GM20000 (cell line): Measurements from ENCODE around the gene TBC1D3I.
"Not testable (repeated sequence)": the region's sequence is repeated elsewhere in the genome, so short reads cannot be mapped to it uniquely, and the experiment has no call there.

Source experiments
- DNase-seq: peaks from one replicate; pipeline ENCODE4 v3.0.0; 2012; ENCODE audit warnings: low spot score
- CTCF ChIP-seq: IDR thresholded peaks from 2 replicates; pipeline ENCODE4 v1.5.1; 2012; ENCODE audit warnings: mild to moderate bottlenecking, control low read depth; ENCODE audit errors: extremely low read depth, missing control alignments

The TBC1D3I gene

GRCh38 chr17:36264470-36264869 lies at the start of gene TBC1D3I:
TSS of gene TBC1D3I (minus strand) at chr17:36264570. CDS start at chr17:36262985, 1,585 bp downstream.
- not testable (repeated sequence) for DNase-seq

GRCh38 chr17:36295161-36295560 lies 30.8 kb upstream of the TBC1D3I start:
- not testable (repeated sequence) for DNase-seq

DNA sequence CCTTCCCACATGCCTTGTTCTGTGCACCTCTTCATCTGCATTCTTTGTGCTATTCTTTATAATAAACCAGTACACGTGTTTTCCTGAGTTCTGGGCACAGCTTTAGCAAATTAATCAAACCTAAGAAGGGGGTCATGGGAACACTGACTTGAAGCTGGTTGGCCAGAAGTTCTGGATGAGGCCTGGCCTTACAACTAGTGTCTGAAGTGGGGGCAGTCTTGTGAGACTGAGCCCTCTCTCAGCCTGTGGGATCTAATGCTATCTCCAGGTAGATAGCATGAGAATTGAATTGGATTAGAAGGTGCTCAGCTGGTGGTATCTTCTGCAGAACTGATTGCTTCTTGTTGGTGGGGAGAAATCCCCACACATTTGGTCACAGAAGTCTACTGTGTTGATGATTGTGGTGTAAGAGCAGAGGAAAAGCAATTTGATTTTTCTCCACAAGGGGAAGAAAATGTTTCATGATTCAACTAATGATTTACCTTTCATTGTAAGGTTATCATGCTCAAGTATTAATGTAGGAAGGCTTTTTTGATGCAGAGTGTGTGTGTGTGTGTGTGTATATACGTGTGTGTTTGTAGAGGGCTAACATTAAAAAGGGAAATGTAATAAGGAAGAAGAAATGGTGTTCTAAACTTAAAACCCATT lies 25.7 kb upstream of the TBC1D3I start:
- not testable (repeated sequence) for DNase-seq

DNA sequence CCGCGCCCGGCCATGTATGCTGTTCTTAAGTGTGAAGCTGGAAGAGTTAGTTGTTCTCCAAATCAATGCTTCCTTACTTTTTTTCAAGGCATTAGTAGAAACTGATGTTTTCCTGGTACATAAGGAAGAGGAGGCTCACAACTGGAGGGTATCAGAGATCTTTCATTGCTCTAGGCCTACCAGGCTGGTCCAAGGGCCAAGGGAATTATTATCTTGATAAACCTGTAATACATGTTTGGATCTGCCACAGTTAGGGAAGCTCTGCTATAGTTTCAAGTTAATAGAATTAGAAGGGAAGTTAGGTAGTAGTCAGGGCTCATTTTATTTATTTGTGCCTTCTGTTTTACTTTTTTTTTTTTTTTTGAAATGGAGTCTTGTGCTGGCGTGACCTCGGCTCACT lies 19.8 kb upstream of the TBC1D3I start:
- DNase-seq, result not testable (repeated sequence)

DNA sequence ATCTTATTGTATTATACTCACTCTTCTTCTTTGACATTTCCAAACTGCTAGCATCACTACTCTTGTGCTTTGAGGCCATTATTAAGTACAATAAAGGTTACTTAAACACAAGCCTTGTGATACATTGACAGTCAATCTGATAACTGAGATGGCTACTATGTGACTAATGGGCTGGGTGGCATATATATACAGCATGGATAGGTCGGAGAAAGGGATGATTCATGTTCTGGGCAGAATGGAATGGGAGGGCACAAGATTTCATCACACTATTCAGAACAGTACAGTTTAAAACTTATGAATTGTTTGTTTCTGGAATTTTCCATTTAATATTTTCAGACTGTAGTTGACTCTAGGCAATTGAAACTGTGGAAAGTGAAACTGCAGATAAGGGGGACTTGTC lies 18.9 kb upstream of the TBC1D3I start:
- not testable (repeated sequence) for DNase-seq

- not testable (repeated sequence) for DNase-seq
Measured at GRCh38 chr17:36242046-36242445, 22.3 kb downstream of the TBC1D3I start.

DNA sequence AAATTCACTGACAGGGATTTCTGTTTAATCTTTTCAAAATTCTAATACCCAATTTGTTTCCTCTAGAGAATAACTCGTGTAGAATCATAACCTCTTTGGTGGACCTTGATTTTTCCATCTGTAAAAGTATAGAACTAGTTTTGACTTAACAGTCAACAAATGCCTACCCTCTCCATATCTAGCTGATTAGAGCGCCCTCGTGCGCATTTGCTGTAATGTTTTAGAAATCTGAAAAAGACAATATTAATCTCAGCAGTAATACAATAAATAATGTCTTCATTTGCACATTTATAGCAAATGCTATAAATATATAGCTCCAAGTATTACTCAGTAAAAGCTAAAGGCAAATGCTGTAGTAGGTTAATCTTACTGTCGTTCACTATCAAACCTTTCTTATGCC lies 34.7 kb downstream of the TBC1D3I start:
- TF ChIP-seq CTCF, result peak; percentile 12
- DNase-seq, result not testable (repeated sequence)

DNA sequence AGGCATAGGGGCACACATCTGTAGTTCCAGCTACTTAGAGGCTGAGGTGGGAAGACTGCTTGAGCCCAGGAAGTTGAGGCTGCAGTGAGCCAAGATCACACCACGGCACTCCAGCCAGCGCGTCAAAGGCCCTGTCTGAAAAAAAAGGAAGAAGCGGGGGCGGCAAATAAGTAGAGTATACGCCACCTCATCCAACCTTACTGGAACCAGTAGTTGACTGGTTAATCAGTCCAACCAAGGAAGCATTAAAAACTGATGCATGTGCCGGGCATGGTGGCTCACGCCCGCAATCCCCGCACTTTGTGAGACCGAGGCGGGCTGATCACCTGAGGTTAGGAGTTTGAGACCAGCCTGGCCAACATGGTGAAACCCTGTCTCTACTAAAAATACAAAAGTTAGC lies 41.4 kb downstream of the TBC1D3I start:
- not testable (repeated sequence) for DNase-seq

DNA sequence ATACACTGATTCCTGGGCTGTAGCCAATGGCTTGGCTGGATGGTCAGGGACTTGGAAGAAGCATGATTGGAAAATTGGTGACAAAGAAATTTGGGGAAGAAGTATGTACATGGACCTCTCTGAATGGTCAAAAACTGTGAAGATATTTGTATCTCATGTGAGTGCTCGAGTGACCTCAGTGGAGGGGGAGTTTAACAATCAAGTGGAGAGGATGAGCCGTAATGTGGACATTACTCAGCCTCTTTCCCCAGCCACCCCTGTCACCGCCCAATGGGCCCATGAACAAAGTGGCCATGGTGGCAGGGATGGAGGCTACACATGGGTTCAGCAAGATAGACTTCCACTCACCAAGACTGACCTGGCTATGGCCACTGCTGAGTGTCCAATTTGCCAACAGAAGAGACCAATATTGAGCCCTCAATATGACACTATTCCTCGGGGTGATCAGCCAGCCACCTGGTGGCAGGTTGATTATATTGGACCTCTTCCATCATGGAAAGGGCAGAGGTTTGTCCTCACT lies 42.7 kb downstream of the TBC1D3I start:
- DNase-seq, result not testable (repeated sequence)

DNA sequence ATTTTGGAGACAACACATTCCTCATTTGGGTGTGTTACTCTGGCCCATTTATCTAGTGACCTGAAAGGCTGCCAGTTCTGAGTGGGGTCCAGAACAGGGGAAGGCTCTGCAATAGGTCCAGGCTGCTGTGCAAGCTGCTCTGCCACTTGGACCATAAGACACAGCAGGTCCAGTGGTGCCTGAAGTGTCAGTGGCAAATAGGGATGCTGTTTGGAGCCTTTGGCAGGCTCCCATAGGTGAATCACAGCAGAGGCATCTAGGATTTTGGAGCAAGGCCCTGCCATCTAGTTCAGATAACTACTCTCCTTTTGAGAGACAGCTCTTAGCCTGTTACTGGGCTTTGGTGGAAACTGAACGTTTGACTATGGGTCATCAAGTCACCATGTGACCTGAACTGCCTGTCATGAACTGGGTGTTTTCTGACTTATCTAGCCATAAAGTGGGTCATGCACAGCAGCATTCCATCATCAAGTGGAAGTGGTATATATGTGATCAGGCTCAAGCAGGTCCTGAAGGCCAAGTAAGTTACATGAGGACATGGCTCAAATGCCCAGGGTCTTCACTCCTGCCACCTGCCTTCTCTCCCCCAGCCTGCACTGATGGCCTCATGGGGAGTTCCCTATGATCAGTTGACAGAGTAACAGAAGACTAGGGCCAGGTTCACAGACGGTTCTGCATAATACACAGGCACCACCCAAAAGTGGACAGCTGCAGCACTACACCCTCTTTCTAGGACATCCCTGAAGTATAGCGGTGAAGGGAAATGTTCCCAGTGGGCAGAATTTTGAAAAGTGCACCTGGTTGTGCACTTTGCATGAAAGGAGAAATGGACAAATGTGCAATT lies 43.4 kb downstream of the TBC1D3I start:
- DNase-seq, result not testable (repeated sequence)

- DNase-seq, result not testable (repeated sequence)
Measured at GRCh38 chr17:36219556-36219955, 44.8 kb downstream of the TBC1D3I start.

DNA sequence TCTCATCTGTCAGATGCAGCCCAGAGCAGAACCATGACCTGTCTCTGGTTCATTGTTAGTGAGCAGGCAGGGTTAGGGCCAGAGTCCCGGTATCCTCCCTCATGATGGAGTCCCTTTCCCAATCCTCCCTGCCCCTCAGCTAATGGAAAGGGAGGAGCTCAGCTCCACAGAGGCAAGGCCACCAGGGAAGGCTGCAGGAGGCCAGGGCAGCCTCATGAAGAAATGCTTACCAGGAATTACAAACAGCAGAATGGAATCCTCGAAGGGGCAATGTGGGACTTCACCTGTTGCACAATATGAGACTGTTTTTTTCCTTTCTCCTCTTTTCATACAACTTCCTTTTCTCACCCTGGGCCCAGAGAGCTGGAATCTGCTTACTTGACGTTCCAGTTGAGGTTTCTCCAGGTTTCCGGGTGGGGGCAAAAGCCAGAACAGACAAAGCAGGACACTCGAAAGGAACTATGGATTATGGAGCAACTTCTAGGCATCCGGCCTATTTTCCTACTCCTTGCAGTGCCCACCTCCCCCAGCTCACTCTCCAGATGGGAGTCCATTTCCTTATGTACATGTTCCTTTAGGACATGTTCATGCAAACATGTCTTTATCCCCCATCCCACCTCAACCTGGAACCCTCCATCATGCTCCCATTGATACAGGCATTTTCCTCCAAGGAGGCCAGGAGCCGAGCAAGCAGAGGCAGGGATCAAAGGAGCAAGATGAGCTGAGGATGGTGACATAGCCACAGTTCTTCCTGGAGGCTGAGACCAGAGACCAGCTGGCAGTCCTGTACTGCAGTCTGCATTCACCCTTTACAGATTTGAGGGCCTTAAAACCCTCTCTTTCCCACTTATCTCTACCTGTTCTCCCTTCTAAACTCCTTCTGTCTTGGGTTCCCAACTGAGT lies 48.7 kb downstream of the TBC1D3I start:
- DNase-seq, result not testable (repeated sequence)

GRCh38 chr17:36214918-36215317 lies 49.5 kb downstream of the TBC1D3I start:
- TF ChIP-seq CTCF, result no peak
- DNase-seq, result no peak
